Left ventricle myocardium inferior (tissue), 1 donor: ENCODE results near the gene PLCG2. TPM values are rescaled to one million over a fixed set of nuclear protein-coding genes. Genes with fewer than 3 reads are reported as not detected.

Experiments used
- total RNA-seq: library from RNA; stranded (reverse); fragmentation: NEBNext Ultra II Directional; extraction: Animal tissue kit (Norgen Biotek cat#: 25700); gene quantifications from one replicate; pipeline ENCODE4 v1.2.1, GENCODE V29; 2021
- donor health status: DM: no; HTN: yes; CAD: no; lungs with severe emphysema.

The PLCG2 gene
- total RNA-seq, 1 donor from 2014 or later = 5.6 TPM

Other genes starting within 250 kb of the PLCG2 start
- 0.52 TPM for gene SDR42E1, start 232.2 kb downstream of the PLCG2 start, total RNA-seq